H4 (cell line): ENCODE measurements around the gene VPS16. TPM values are rescaled to one million over a fixed set of nuclear protein-coding genes. Genes with fewer than 3 reads are reported as not detected.

Experiments used
- DNase-seq: peaks from one replicate; pipeline ENCODE4 v3.0.0-alpha.2; 2015; ENCODE audit warnings: low spot score
- total RNA-seq: library from RNA; depleted of rRNA; stranded (reverse); fragments of >200 nt; shearing (Covaris generic); gene quantifications from 2 replicates; pipeline ENCODE4 v1.2.3, GENCODE V29; 2014; rRNA removed

Gene VPS16
- 26.3 and 30.7 TPM in 2 replicates for total RNA-seq

DNA sequence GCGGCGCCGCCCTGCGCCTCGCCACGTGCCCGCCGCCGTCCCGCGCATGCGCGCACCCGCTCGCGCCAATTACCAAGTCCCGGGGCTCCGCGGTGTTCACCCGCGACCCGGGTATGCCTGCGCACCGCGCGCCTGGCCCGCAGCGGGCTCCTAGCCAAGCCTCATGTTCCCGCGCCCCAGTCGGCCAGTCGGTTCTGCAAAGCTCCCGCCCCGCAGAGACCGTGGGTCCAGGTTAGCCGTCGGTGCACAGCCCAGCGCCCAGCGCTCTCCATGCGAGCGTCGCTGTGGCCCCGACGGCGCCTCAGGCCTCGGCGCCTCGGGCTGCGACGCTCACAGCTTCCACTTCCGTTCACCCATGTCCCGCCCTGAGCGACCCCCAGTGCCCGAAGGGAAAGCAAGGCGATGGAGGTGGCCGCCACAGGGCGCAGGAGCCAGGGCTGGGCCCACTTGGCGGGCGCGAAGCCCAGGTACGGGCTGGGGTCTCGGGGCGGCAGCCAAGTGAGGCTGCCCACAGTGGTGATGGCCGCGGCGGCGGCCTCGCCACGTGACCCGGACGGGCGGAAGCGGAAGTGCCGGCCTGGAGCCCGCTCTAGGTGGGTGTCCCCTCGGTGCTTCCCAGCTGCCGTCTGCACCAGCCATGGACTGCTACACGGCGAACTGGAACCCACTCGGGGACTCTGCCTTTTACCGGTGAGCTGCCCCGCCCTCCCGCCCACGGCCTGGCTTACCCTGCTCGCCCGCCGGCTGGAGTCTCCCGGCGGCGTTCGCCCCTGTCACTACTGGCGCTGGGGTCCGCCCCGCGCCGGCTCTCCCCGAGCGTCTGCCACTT is at the start of gene VPS16, which contains the start of gene PCED1A:
VPS16 (plus strand) TSS at position 608 of the 829 bp plus-strand sequence; CDS start at position 638, 30 bp downstream.
PCED1A (minus strand) TSS at position 518 of the 829 bp plus-strand sequence. CDS start 743 bp downstream, outside the sequence.
- DNase-seq: peak; percentile 75

DNA sequence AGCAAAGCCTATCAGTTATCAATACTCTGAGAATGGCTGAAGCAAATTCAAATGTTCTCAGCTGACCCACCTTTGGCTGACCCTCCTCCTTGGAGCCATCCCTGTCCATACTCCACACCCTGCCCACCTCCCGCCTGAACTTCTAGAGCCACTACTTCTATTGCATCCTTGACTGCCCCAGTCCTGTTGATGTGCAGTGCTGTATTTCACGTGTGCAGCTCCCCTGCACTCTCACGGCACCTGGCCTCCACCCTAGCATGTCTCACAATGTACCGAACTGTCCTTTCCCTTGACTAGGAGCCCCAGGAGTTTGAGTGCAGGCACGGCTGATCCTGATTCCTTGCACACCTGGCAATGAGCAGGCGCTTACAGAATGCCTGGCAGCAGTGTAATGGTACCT is 47.1 kb upstream of the VPS16 start:
- DNase-seq: no peak

DNA sequence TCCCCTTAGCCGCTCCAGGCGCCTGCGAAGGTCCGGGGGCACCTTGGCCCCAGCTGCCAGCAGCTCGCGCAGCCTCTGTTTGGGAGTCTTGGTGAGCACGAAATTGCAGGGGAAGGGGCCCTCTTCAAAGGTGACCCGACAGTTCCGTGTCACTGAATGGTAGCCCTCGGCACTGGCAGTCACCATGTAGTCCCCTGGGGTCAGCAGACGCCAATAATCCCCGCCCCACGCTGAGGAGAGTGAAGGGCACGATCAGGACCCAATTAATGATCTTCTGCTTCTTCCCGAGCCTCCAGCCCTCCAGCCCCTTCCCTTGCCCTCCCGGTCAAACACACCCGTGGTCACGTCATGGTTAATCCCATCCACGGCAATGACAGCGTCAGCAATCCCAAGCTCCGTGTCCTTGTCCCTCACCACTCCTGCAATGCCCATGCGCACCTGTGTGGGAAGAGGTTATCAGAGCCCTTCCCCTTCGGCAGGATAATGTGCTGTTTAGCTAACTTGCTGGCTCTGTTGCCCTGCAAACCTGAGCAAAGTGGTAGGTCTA is 46.3 kb upstream of the VPS16 start:
- no peak for DNase-seq

DNA sequence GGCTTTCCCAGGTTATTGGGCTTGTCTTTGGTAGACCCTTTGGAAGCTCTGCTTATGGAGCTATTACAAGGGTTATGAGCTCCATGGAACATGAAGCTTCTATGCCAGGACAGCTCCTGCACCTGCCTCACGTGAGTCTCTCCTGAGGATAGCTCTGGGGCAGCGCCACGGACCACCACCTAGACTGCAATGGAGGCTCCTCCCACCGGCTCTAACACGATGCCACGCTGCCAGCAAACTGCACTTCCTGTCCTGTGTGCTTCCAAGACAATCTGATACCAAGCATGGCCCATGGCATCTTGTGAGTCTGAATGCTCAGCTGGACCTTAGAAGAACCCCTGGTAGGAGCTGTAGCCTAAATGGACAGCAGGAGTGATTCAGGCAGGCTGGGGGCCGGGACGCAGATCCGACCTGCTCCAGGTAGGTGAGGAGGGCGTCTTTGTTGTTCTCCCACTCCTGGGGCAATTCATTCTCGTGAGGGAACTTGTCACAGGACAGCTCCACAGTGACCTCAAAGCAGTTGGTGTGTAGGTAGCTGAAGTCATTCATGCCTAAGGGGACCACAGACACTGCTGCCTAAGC is 45.6 kb upstream of the VPS16 start:
- no peak for DNase-seq

DNA sequence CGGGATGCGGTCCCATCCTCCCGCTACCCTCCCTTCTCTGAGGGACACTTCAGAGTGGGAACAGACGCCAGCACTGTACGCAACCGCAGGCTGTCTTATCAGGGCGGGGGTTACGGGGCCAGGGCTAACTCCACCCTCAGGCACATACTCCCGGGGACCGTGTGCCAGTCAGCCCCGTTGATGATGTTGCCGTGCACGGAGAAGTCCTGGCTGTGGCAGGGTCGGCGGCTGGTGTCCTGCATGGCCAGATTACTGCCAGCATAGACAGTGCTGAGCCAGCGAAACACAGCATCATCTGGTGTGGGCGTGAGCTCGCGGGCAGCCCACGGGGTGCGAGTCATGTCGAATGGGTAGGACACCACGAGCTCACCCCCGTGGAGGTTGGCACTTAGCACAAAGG is 45.1 kb upstream of the VPS16 start:
- DNase-seq: no peak

- DNase-seq: no peak
Observed at GRCh38 chr20:2796011-2796660, 44.4 kb upstream of the VPS16 start.

DNA sequence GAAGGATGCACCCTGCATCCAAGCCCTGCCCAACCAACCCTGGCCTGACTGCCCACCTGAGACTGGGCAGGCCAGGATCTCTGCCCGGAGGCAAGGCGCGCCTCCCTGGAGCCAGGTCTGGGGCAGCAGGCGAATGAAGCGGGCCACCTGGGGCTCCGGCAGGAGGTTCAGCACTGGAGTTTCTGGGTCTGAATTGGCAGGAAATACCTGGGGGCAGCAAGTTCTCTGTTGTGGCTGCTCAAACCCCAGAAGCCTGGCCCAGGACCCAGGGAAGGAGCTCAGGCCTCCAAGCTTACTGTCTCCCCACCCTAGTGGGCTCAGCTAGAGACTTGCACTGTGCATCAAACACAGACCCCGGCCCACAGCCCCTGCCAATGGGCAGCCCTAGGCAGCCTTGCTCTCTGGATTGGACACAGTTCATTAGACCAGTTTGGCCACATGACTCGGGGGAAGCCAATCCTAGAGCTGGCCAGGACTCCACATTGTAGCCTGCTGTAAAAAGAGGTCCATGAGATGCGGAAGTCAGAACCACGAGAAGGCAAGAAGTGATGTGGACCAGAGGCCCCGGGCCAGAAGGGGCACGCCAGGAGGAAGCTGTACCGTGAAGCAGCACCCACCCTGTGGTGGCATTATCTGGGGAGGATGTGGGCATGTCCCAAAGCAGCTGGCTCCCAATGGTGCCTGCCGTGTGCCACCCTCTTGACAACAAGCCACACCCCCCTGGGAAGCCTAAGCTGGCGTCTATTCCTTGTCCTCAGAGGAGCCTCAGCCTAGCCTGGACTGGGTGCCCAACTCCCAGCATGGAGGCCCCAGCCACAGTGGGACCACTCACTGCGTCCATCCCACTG is 43.2 kb upstream of the VPS16 start:
- DNase-seq: no peak

DNA sequence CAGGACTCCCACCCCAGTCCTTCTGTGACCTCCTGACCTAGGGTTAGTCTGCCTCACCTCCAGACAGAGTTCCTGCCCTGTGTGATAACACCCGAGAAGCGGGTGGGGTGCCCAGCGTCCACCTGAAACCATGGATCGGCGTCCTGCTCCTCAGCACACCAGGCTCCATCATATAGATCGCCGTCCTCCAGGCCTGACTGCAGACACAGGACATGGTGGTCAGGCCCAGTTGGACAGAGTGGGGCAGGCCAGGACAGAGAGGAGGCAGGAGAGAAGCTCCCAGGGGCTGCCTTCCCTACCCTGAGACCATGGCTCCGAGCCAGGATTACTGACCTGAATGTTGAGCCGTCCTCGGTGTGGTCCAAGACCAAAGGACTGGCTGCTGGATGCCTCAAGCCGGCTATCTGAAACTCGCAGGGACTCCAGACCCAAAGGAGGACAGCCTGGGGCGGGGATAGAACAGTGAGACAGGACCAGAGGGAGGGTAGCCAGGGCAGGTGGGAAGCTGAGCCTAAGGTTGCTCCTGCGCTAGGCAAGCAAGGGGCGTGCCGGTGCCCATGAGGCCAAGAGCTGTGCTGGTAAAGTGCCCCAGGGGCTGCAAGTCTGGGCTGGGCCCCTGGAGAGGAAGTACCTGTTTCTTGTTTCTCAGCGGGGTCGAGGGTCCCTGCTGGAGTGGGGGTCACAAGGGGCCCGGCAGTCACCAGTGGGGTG is 42.3 kb upstream of the VPS16 start:
- no peak for DNase-seq

DNA sequence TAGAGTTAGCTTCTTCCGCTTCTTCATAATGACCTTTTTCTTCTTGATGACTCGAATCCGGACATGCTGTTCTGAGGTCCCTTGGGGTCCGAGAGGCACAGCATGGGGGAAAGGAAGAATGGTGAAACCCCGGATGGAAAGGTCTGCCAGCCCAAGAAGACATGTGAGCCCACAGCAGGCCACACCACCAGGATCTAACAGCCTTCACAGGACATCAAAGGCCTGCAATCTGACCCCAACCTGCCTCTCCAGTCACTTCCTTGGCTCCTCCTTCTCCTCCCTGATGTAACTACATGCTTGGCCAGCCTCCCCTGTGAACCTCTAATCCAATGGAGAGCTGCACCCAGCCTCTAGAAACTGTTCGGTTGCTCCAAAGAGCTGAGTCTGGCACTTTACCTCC is 41.7 kb upstream of the VPS16 start:
- DNase-seq: no peak

DNA sequence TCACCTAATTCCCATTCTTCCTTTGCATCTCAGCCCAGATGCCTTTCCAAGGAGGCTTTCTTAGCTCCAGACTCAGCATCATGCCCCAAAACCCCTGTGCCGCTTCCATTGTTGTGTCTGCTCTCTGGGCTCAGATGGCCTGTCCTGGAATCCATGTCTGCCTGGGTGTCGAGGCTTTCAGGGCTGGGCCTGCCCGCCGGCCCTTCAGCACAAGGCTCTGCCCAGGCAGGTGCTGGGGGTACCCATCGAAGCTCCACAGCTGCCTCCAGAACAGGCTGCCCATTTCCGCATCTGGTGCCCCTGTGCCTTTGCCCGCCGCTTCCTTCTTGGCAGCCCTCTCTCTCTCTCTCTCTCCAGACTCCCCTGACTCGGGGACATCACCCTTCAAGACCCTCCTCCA is 41.3 kb upstream of the VPS16 start:
- DNase-seq: no peak

DNA sequence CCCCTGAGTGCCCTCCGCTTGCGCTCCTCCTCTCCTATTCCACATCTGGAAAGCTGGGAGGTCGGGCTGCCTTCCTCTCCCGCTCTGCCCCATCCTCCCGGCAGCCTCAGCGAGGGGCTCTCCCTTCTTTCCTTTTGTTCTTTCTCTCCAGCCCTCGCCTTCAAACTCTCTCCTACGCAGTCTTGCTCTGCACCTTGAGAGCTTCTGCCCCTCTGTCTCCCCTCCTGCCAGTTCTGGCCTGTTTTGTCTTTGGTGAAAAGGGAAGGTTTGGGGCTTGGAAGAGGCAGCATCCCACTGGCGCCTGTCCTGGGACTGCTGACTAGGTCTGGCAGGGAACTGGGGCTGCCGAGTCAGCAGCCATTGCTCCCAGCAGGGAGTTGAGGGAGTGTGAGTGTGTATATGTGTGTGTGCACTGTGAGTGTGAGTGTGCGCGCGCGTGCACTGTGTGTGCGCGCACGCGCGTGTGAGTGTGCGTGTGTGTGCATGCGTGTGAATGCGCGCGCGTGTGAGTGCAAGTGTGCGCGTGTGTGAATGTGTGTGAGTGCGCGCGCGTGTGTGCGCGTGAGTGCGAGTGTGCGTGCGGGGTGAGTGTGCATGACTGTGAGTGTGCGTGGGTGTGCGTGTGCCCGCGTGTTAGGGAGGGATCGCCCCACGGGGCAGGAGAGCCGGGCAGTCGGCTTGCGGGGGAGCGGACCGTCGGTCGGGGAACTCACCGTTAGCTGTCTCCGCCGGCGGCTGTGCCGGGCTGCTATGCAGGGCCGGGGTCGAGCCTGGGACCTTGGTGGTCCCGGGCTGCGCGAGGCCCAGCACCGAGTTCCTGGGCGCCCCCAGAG is 40.6 kb upstream of the VPS16 start:
- DNase-seq: no peak

DNA sequence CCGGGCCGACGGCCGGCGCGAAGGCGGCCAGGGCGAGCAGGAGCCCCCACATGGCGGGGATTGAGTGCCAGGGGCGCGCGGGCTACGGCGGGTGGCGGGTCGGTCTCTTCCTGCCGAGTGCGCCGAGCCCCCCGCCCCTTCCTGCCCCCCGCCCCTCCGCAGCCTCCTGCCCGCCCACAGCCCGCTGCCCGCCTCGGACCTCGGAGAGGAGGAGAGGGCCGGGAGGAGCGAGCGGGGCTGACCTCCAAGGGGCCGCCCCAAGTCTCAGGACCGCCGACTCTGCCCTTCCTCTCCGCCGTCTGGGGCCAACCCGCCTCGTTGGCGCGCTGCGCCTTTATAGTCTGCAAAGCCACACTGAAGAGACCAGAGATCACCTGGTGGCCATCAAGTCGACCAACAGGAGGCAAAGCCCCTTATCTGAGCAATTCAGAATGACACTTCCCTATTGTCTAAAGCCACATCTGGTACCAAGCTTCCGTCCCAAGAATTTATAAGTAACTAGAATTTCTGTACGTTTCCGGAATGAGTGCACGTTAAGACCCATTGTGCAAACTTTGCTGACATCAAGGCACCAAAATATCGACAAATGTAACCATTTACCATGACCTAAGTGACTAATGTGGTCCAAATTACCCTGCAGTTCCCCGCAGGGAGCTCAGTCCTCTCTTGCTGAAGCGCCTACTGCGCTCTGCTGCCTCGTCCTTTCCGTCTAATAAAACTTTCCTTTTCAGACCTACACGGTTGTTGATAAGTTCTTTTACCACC is 39.8 kb upstream of the VPS16 start, which contains the start of gene CPXM1:
CPXM1 (minus strand) TSS at position 107 of the 765 bp plus-strand sequence; CDS start at position 52, 55 bp downstream.
- DNase-seq: no peak

GRCh38 chr20:2801286-2801728 is 39.2 kb upstream of the VPS16 start:
- no peak for DNase-seq

DNA sequence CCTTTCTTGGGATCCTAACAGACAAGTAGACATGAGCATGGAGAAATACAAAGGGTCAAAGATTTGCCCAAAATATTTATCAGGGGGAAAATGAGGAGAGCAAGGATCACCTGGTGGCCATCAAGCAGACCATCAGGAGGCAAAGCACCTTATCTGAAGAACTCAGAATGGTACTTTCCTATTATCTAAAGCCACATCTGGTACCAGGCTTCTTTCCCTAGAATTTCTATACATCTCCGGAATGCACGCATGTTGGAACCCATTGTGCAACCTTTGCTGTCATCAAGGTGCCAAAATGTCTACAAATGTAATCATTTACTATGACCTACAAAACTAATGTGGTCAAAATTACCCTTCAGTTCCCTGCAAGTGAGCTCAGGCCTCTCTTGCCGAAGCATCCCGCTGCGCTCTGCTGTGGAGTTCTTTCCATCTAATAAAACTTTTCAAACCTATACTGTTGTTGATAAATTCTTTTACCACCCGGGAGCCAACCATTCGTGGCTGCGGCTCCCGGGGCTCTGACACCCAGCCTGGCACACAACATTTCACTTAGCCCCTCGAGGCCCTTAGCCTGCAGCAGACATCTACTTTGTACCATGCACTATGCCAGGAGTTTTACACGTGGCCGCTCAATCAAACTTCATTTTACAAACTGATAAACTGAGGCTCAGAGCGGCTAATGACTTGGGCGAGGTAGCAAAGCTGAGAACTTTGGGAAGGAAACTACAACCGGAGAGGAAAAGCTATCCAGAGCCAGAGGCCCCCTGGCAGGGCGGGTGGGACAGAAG is 36.3 kb upstream of the VPS16 start:
- no peak for DNase-seq

DNA sequence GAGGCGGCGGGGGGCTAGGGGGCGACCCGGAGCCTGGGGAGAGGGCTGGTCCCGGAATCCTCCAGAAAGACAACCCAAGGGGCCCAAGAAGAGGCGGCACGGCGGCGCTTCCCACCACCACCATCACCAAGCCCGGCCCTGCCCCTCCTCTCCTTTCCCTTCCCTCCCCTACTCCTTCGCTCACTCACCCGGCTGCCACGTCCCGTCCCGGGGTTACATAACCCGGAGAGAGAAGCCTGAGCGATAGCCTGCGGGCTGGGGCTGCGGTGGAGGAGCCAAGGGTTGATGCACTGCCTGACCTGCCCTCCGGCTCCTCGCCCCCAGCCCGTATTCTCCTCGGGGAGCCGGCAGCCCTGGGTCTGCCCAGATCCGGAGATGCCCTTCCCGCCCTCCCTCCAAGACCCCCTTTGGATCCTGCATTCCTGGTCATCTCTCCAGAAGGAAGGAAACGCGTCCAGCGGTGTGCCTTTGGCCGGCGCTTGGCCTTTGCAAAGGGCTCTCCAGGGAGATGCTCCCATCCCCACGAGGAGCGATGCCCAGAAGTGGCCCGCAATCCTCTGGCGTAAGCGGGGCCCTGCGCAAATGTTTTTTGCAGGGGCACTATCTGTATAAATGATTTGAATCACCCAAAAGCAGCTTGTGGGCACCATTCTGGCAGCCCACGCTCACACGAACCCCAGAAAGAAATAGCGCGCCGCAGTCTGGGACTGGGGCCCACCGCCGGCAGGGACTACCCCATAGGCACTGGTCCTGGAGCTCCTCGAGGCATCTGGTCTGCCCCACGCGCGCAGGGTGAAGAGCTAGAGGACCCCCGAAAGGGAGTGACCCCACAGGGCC is 35.5 kb upstream of the VPS16 start:
- DNase-seq: no peak

GRCh38 chr20:2805689-2806350 is 34.7 kb upstream of the VPS16 start:
- no peak for DNase-seq

- DNase-seq: no peak
Observed at GRCh38 chr20:2806351-2806701, 34.2 kb upstream of the VPS16 start.
